Neural cell (in vitro differentiated cells): Measurements from ENCODE around the gene DOK5. TPM values are rescaled to one million over a fixed set of nuclear protein-coding genes. Genes with fewer than 3 reads are reported as not detected.

Source experiments
- H2AFZ ChIP-seq: fragments of 200-600, 300-800 bp; sonication (generic), shearing (Covaris generic); 2 replicates; pipeline ENCODE4 v1.6.0; 2014; ENCODE audit warnings: low read depth, mild to moderate bottlenecking, antibody characterized with exemption, low read length, moderate library complexity
- H3F3A ChIP-seq: fragments of 200-600 bp; shearing (Covaris generic); 2 replicates; pipeline ENCODE4 v1.6.1; 2016; ENCODE audit warnings: mild to moderate bottlenecking, moderate library complexity, mixed read lengths, antibody characterized with exemption, low read length; ENCODE audit not compliant: insufficient read depth, poor library complexity, severe bottlenecking
- H3K27ac ChIP-seq: fragments of 200-600, 300-800 bp; sonication (generic), shearing (Covaris generic); 2 replicates; pipeline ENCODE4 v1.5.1; 2014; ENCODE audit warnings: mild to moderate bottlenecking, low read length, moderate library complexity
- H3K27me3 ChIP-seq: fragments of 300-800, 200-600 bp; sonication (generic), shearing (Covaris generic); 2 replicates; pipeline ENCODE4 v1.6.0; 2014; ENCODE audit warnings: mild to moderate bottlenecking, low read depth, low read length, moderate library complexity; ENCODE audit not compliant: insufficient read depth
- H3K36me3 ChIP-seq: fragments of 300-800, 200-600 bp; sonication (generic), shearing (Covaris generic); 2 replicates; pipeline ENCODE4 v1.5.1; 2014; ENCODE audit warnings: mild to moderate bottlenecking, antibody characterized with exemption, low read length, moderate library complexity; ENCODE audit not compliant: insufficient read depth
- H3K4me2 ChIP-seq: fragments of 300-800, 200-600 bp; sonication (generic), shearing (Covaris generic); 2 replicates; pipeline ENCODE4 v1.6.0; 2014; ENCODE audit warnings: mild to moderate bottlenecking, low read length
- H3K4me3 ChIP-seq: fragments of 300-800, 200-600 bp; sonication (generic), shearing (Covaris generic); 2 replicates; pipeline ENCODE4 v1.5.1; 2014; ENCODE audit warnings: mild to moderate bottlenecking, low read length, moderate library complexity
- H3K79me2 ChIP-seq: fragments of 200-600 bp; shearing (Covaris generic); replicated peaks from 2 replicates; pipeline ENCODE4 v1.6.0; 2014; ENCODE audit warnings: mild to moderate bottlenecking, low read length, moderate library complexity; ENCODE audit not compliant: insufficient read depth
- H3K9ac ChIP-seq: fragments of 300-800, 200-600 bp; sonication (generic), shearing (Covaris generic); 2 replicates; pipeline ENCODE4 v1.6.1; 2016; ENCODE audit warnings: mild to moderate bottlenecking, low read length, mixed read lengths
- H3K9me2 ChIP-seq: fragments of 200-600 bp; shearing (Covaris generic); 2 replicates; pipeline ENCODE4 v1.6.1; 2016; ENCODE audit warnings: mild to moderate bottlenecking, low read length, mixed read lengths; ENCODE audit not compliant: insufficient read depth
- H3K9me3 ChIP-seq: fragments of 200-600, 300-800 bp; sonication (generic), shearing (Covaris generic); 2 replicates; pipeline ENCODE4 v1.6.1; 2016; ENCODE audit warnings: mild to moderate bottlenecking, mixed run types, low read length, moderate library complexity, mixed read lengths
- H4K20me1 ChIP-seq: fragments of 200-600 bp; shearing (Covaris generic); 2 replicates; pipeline ENCODE4 v1.6.1; 2016; ENCODE audit warnings: mild to moderate bottlenecking, mixed run types; ENCODE audit not compliant: insufficient read depth
- EP300 ChIP-seq: fragments of 450-650 bp; conservative IDR thresholded peaks from 2 replicates; pipeline ENCODE4 v1.6.1; 2014; ENCODE audit warnings: antibody characterized with exemption, mild to moderate bottlenecking, moderate library complexity; ENCODE audit not compliant: poor library complexity, severe bottlenecking
- EZH2 ChIP-seq: fragments of 200-600, 300-800 bp; shearing (Covaris generic), sonication (generic); IDR thresholded peaks from 2 replicates; pipeline ENCODE4 v1.6.1; 2014; ENCODE audit warnings: antibody characterized with exemption, low read length, borderline replicate concordance, mild to moderate bottlenecking; ENCODE audit not compliant: insufficient read depth, poor library complexity, severe bottlenecking
- MXI1 ChIP-seq: fragments of 450-650 bp; conservative IDR thresholded peaks from 2 replicates; pipeline ENCODE4 v1.6.1; 2014; ENCODE audit warnings: antibody characterized with exemption, mild to moderate bottlenecking; ENCODE audit not compliant: poor library complexity, severe bottlenecking
- POLR2AphosphoS5 ChIP-seq: IDR thresholded peaks from 2 replicates; pipeline ENCODE4 v1.6.1; 2012
- RAD21 ChIP-seq: fragments of 450-650 bp; conservative IDR thresholded peaks from 2 replicates; pipeline ENCODE4 v1.6.1; 2014; ENCODE audit warnings: antibody characterized with exemption, mild to moderate bottlenecking, moderate library complexity
- REST ChIP-seq: IDR thresholded peaks from 2 replicates; pipeline ENCODE4 v1.6.1; 2012; ENCODE audit warnings: borderline replicate concordance
- SMC3 ChIP-seq: fragments of 450-650 bp; conservative IDR thresholded peaks from 2 replicates; pipeline ENCODE4 v1.6.1; 2014; ENCODE audit warnings: antibody characterized with exemption, mild to moderate bottlenecking, moderate library complexity; ENCODE audit not compliant: poor library complexity
- TAF1 ChIP-seq: IDR thresholded peaks from 2 replicates; pipeline ENCODE4 v1.6.1; 2012; ENCODE audit warnings: low read depth
- polyA plus RNA-seq: library from polyadenylated mRNA; depleted of rRNA; stranded (reverse); fragments of >200 nt; gene quantifications from 2 replicates; pipeline ENCODE4 v1.2.3, GENCODE V29; 2014
- TF ChIP-seq, protein P1 (sequence below): fragments of 450-650 bp; IDR thresholded peaks from 2 replicates; pipeline ENCODE4 v1.5.1; 2014; ENCODE audit warnings: antibody characterized with exemption, mild to moderate bottlenecking, moderate library complexity; ENCODE audit not compliant: poor library complexity, severe bottlenecking

DOK5 gene
- polyA plus RNA-seq, 1 donor from 2014 or later: 4.6 TPM

DNA sequence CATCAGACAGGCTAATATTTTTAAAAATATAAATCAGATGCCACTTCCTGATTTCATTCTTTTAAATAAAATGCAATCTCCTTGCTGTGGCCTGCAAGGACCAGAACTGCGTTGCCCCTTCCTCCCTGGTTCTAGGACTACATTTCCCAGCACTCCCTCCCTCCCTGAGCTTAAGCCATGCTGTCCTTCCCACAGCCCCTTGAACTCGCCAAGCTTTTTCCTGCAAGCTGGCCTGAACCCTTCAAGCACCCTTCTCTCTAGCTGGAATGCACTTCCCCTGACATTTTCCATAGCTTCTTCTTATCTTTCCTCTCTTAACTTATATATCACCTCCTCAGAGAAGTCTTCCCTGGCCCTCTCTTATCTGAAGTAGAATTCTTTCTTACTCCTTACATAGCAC, 6.1 kb upstream of the DOK5 start:
- no peak overlapping the region for H3K4me2 ChIP-seq
- no peak overlapping the region for H3K4me3 ChIP-seq
- H3K79me2 ChIP-seq: no peaks in the 10 kb centered on the region
- H4K20me1 ChIP-seq: no peaks in the 10 kb centered on the region
- no peak overlapping the region for H3K9ac ChIP-seq
- no peaks in the 10 kb centered on the region for H3K9me2 ChIP-seq
- H3K27me3 ChIP-seq: no peaks in the 10 kb centered on the region
- H2AFZ ChIP-seq: no peak overlapping the region
- no peaks in the 10 kb centered on the region for H3K36me3 ChIP-seq
- no peaks in the 10 kb centered on the region for H3K9me3 ChIP-seq
- no peak for TF ChIP-seq SMC3
- TF ChIP-seq TAF1: no peak
- no peak for TF ChIP-seq EZH2
- TF ChIP-seq, protein P1, sequence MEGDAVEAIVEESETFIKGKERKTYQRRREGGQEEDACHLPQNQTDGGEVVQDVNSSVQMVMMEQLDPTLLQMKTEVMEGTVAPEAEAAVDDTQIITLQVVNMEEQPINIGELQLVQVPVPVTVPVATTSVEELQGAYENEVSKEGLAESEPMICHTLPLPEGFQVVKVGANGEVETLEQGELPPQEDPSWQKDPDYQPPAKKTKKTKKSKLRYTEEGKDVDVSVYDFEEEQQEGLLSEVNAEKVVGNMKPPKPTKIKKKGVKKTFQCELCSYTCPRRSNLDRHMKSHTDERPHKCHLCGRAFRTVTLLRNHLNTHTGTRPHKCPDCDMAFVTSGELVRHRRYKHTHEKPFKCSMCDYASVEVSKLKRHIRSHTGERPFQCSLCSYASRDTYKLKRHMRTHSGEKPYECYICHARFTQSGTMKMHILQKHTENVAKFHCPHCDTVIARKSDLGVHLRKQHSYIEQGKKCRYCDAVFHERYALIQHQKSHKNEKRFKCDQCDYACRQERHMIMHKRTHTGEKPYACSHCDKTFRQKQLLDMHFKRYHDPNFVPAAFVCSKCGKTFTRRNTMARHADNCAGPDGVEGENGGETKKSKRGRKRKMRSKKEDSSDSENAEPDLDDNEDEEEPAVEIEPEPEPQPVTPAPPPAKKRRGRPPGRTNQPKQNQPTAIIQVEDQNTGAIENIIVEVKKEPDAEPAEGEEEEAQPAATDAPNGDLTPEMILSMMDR: no peak
- no peak for TF ChIP-seq POLR2AphosphoS5
- no peak for TF ChIP-seq RAD21
- TF ChIP-seq EP300: no peak
- no peak for TF ChIP-seq MXI1
- no peak for TF ChIP-seq REST
- no peak overlapping the region for H3K27ac ChIP-seq
- no peaks in the 10 kb centered on the region for H3F3A ChIP-seq

DNA sequence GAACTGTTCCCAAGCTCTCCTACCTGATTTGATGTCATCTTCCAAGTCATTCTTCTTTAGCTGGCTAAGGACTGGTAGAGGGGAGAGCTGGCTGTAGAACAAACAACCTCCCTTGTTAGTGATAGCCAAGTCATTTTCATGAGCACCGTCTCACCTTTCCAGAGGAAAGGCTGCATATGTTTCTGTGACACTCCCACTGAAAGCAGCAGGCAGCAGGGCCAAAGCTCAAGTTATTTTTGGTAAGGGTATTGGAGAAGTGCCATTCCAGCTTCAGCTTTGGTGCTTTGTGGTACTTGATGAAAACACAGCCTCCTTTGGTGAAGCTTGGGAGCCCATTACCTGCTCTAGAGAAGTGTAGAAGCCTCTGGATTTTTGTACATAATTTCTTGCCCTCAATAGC, 5.4 kb upstream of the DOK5 start:
- H2AFZ ChIP-seq: no peak overlapping the region
- H3K9me2 ChIP-seq: no peaks in the 10 kb centered on the region
- no peak overlapping the region for H3K9ac ChIP-seq
- no peak for TF ChIP-seq EZH2
- no peak overlapping the region for H3K4me3 ChIP-seq
- H3K36me3 ChIP-seq: no peaks in the 10 kb centered on the region
- H3K79me2 ChIP-seq: no peaks in the 10 kb centered on the region
- no peak overlapping the region for H3K27ac ChIP-seq
- H4K20me1 ChIP-seq: no peaks in the 10 kb centered on the region
- no peaks in the 10 kb centered on the region for H3K27me3 ChIP-seq
- H3K9me3 ChIP-seq: no peaks in the 10 kb centered on the region
- H3K4me2 ChIP-seq: no peak overlapping the region
- no peaks in the 10 kb centered on the region for H3F3A ChIP-seq

- Histone ChIP-seq H3K79me2 (no peaks in the 10 kb centered on the region), H4K20me1 (no peaks in the 10 kb centered on the region), H3K27me3 (peaks cover 6% of the 10 kb centered on the region), H2AFZ (no peak overlapping the region), H3K9me3 (no peaks in the 10 kb centered on the region), H3K9ac (no peak overlapping the region), H3K4me3 (no peak overlapping the region), H3K36me3 (no peaks in the 10 kb centered on the region), H3K9me2 (no peaks in the 10 kb centered on the region), H3F3A (no peaks in the 10 kb centered on the region), H3K4me2 (no peak overlapping the region), H3K27ac (no peak overlapping the region)
- TF ChIP-seq EP300: no peak
- no peak for TF ChIP-seq SMC3
- no peak for TF ChIP-seq POLR2AphosphoS5
- no peak for TF ChIP-seq REST
- TF ChIP-seq EZH2: no peak
- no peak for TF ChIP-seq TAF1
- TF ChIP-seq, protein P1: no peak
- no peak for TF ChIP-seq RAD21
- no peak for TF ChIP-seq MXI1
Measured at GRCh38 chr20:54470697-54471096, 4.7 kb upstream of the DOK5 start.
